DND-41 (cell line): ENCODE measurements around the gene CTIF.

Experiments
- ATAC-seq: fragments of 200-7000 bp; cut with Tn5 transposase; 3 replicates; pipeline ENCODE4 v1.9.1; 2021; ENCODE audit warnings: low read depth; ENCODE audit not compliant: insufficient read depth
- DNase-seq: peaks from one replicate; pipeline ENCODE4 v3.0.0-alpha.2; 2020
- H2AFZ ChIP-seq: 2 replicates; pipeline ENCODE4 v1.6.0; 2012; ENCODE audit warnings: low read depth, low read length
- H3K27ac ChIP-seq: 2 replicates; pipeline ENCODE4 v1.5.1; 2012; ENCODE audit warnings: low read length, inconsistent platforms
- H3K27me3 ChIP-seq: fragments of 200-600 bp; sonication (generic); 2 replicates; pipeline ENCODE4 v1.6.0; 2012; ENCODE audit warnings: low read length, mild to moderate bottlenecking, inconsistent platforms; ENCODE audit not compliant: insufficient read depth, poor library complexity
- H3K36me3 ChIP-seq: 2 replicates; pipeline ENCODE4 v1.5.1; 2012; ENCODE audit warnings: low read length, inconsistent platforms; ENCODE audit not compliant: insufficient read depth
- H3K4me1 ChIP-seq: 2 replicates; pipeline ENCODE4 v1.5.1; 2012; ENCODE audit warnings: mild to moderate bottlenecking, low read length; ENCODE audit not compliant: insufficient read depth
- H3K4me2 ChIP-seq: 2 replicates; pipeline ENCODE4 v1.6.0; 2012; ENCODE audit warnings: mild to moderate bottlenecking, moderate library complexity, low read length, inconsistent platforms; ENCODE audit not compliant: insufficient read depth
- H3K4me3 ChIP-seq, 2 experiments: fragments of 200-600 bp in 1 of 2; shearing (Covaris generic) in 1 of 2; 2 replicates each; pipeline ENCODE4 v1.5.1; 2012 to 2016; ENCODE audit warnings: inconsistent platforms in 2 of 2, low read length in 2 of 2, mild to moderate bottlenecking in 2 of 2, low read depth in 1 of 2, moderate library complexity in 1 of 2
- H3K79me2 ChIP-seq: 2 replicates; pipeline ENCODE4 v1.6.0; 2012; ENCODE audit warnings: low read length, inconsistent platforms; ENCODE audit not compliant: insufficient read depth
- H3K9ac ChIP-seq: 2 replicates; pipeline ENCODE4 v1.6.0; 2012; ENCODE audit warnings: low read depth, mild to moderate bottlenecking, inconsistent platforms, low read length, moderate library complexity
- H3K9me3 ChIP-seq: 2 replicates; pipeline ENCODE4 v1.5.1; 2012; ENCODE audit warnings: low read length, moderate library complexity, mild to moderate bottlenecking, inconsistent platforms; ENCODE audit not compliant: insufficient read depth, severe bottlenecking
- H4K20me1 ChIP-seq: 2 replicates; pipeline ENCODE4 v1.6.0; 2012; ENCODE audit warnings: low read length; ENCODE audit not compliant: insufficient read depth
- EZH2 ChIP-seq: IDR thresholded peaks from 3 replicates; pipeline ENCODE4 v1.6.1; 2012; ENCODE audit warnings: borderline replicate concordance, low read depth, mild to moderate bottlenecking, moderate library complexity, low read length, inconsistent platforms; ENCODE audit not compliant: severe bottlenecking
- TF ChIP-seq, protein P1 (sequence below): IDR thresholded peaks from 2 replicates; pipeline ENCODE4 v1.5.1; 2012; ENCODE audit warnings: borderline replicate concordance, low read length, moderate library complexity, mild to moderate bottlenecking; ENCODE audit not compliant: poor library complexity, severe bottlenecking; ENCODE audit errors: extremely low read depth

Gene CTIF

DNA sequence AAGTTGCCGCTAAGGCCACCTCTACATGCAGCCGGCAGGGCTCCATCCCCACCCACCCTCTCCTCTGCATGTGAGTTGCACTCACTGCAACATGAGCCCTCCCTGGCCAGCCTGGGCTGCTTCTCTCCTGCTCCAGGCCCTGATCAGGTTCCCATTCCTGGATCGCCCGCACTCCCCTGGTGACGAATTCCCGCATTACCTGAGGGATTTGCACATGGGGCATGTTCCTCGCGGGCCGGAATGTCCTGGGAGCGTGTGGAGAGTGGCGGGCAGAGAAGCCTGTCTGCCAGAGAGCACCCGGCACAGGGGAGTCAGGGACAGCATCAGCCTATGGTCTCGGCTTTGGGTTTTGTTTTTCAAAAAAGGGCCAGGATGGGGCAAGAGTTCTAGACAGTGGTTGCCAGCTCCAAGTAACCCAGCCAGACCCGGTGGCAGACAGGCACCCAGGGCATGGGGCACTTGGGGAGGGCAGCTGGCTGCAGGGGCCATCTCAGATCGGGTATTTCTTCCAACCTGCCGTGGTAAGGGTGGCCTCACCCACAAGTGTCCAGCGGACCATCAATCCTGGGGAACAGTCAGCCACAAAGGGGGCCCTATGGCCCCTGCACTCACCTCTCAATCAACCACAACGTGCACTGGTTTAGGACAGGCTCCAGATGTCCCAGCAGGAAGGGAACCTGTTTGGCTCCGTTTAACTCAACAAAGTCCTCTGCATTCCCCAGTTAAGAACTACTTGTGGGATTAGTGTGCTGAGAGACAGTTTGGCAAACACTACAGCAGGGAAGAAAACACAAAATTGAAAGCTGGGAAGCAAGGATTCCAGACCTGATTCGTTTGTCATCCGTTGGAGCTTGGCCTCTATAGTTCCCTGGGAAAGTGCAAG is 224.2 kb downstream of the CTIF start:
- H3K4me3 ChIP-seq = no peak overlapping the region
- ATAC-seq = no peak
- H3K79me2 ChIP-seq = no peaks in the 10 kb centered on the region
- H3K4me2 ChIP-seq = no peak overlapping the region
- no peak for DNase-seq
- no peak overlapping the region for H2AFZ ChIP-seq
- H3K27ac ChIP-seq = no peak overlapping the region
- H3K9me3 ChIP-seq = no peaks in the 10 kb centered on the region
- H4K20me1 ChIP-seq = no peaks in the 10 kb centered on the region
- TF ChIP-seq, protein P1, sequence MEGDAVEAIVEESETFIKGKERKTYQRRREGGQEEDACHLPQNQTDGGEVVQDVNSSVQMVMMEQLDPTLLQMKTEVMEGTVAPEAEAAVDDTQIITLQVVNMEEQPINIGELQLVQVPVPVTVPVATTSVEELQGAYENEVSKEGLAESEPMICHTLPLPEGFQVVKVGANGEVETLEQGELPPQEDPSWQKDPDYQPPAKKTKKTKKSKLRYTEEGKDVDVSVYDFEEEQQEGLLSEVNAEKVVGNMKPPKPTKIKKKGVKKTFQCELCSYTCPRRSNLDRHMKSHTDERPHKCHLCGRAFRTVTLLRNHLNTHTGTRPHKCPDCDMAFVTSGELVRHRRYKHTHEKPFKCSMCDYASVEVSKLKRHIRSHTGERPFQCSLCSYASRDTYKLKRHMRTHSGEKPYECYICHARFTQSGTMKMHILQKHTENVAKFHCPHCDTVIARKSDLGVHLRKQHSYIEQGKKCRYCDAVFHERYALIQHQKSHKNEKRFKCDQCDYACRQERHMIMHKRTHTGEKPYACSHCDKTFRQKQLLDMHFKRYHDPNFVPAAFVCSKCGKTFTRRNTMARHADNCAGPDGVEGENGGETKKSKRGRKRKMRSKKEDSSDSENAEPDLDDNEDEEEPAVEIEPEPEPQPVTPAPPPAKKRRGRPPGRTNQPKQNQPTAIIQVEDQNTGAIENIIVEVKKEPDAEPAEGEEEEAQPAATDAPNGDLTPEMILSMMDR = no peak
- no peak for TF ChIP-seq EZH2
- no peaks in the 10 kb centered on the region for H3K27me3 ChIP-seq
- H3K9ac ChIP-seq = no peak overlapping the region
- no peaks in the 10 kb centered on the region for H3K36me3 ChIP-seq
- no peaks in the 10 kb centered on the region for H3K4me1 ChIP-seq

DNA sequence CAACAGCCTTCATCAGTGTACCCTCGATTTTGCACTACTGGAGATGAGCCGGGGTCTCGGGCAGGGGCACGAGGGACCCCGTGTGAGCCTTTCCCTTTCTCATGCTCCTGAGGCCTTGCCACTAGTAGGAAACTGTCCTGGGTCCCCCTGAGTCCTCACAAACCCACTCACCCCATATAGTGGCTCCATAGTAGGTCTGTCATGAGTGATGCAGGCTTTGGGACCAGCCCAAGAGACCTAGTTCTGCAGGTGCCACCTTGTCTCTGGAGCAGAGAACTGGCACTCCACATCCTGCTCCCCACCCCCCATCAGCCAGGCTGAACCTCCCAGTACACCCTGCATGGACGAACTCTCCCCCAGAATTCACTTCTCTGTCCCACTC is 224.9 kb downstream of the CTIF start:
- Histone ChIP-seq H4K20me1 (no peaks in the 10 kb centered on the region), H3K4me3 (no peak overlapping the region), H3K9me3 (no peaks in the 10 kb centered on the region), H3K9ac (no peak overlapping the region), H3K79me2 (no peaks in the 10 kb centered on the region), H3K27me3 (no peaks in the 10 kb centered on the region), H3K36me3 (no peaks in the 10 kb centered on the region), H3K4me2 (no peak overlapping the region), H2AFZ (no peak overlapping the region), H3K4me1 (no peaks in the 10 kb centered on the region), H3K27ac (no peak overlapping the region)
- no peak for ATAC-seq
- TF ChIP-seq EZH2 = no peak
- TF ChIP-seq, protein P1 = no peak
- DNase-seq = no peak

DNA sequence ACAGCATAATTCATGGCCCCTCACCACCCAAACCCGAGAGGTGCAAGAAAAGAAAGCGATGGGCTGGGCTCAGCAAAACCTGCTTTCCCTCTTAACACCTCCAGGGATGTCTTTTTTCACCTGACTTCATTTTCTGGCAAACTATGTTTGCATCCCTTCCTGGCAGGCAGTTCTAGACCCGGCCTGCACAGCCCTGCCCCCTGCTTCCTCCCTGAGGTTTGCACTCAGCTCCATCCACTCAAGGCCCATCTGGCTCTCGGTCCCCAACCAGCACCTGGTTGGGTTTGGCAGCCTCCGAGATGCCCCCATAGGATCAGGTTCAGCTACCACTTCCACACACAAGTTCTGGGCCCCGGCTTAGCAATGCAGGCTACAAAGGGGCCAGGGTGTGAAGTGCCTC is 226.2 kb downstream of the CTIF start:
- no peak overlapping the region for H2AFZ ChIP-seq
- no peaks in the 10 kb centered on the region for H3K4me1 ChIP-seq
- H3K9me3 ChIP-seq = no peaks in the 10 kb centered on the region
- H3K27me3 ChIP-seq = no peaks in the 10 kb centered on the region
- ATAC-seq (peak; percentile 48; the same call in 1 of the 3 replicates), DNase-seq (no peak)
- no peaks in the 10 kb centered on the region; the same call in 1 of the 2 replicates for H4K20me1 ChIP-seq
- no peak overlapping the region for H3K27ac ChIP-seq
- no peaks in the 10 kb centered on the region for H3K36me3 ChIP-seq
- no peak for TF ChIP-seq EZH2
- TF ChIP-seq, protein P1 = no peak
- H3K9ac ChIP-seq = no peak overlapping the region
- H3K79me2 ChIP-seq = no peaks in the 10 kb centered on the region
- no peak overlapping the region for H3K4me2 ChIP-seq
- no peak overlapping the region for H3K4me3 ChIP-seq
